Activated naive CD8-positive, alpha-beta T cell treated with anti-CD3 and anti-CD28 coated beads for 36 hours (primary cell): ENCODE data around the gene ODAPH. TPM values are rescaled to one million over a fixed set of nuclear protein-coding genes. Genes with fewer than 3 reads are reported as not detected.

Experiments used
- DNase-seq: peaks from one replicate; pipeline ENCODE4 v3.0.0; 2021
- H3K27ac Mint-ChIP-seq: one replicate; pipeline ENCODE4 v1.8.0; 2022; ENCODE audit warnings: mild to moderate bottlenecking, moderate library complexity, mixed read lengths
- H3K27me3 Mint-ChIP-seq: one replicate; pipeline ENCODE4 v1.8.0; 2022; ENCODE audit warnings: mild to moderate bottlenecking, mixed read lengths
- H3K36me3 Mint-ChIP-seq: one replicate; pipeline ENCODE4 v1.8.0; 2021; ENCODE audit warnings: mild to moderate bottlenecking, mixed read lengths
- H3K4me1 Mint-ChIP-seq: one replicate; pipeline ENCODE4 v1.8.0; 2021; ENCODE audit warnings: mixed read lengths
- H3K4me3 Mint-ChIP-seq: one replicate; pipeline ENCODE4 v1.8.0; 2022; ENCODE audit warnings: mild to moderate bottlenecking, moderate library complexity, mixed read lengths
- H3K9me3 Mint-ChIP-seq: one replicate; pipeline ENCODE4 v1.8.0; 2022; ENCODE audit warnings: mixed read lengths
- total RNA-seq, 2 experiments: library from RNA; stranded (reverse); gene quantifications; one replicate each; pipeline ENCODE4 v1.2.3, GENCODE V29; 2021

Gene ODAPH
- total RNA-seq, 2 experiments from 2014 or later, result not detected

GRCh38 chr4:75567725-75568124 lies 11.9 kb downstream of the ODAPH start:
- peaks cover 3% of the 10 kb centered on the region for H3K4me1 Mint-ChIP-seq
- H3K27me3 Mint-ChIP-seq, result no peaks in the 10 kb centered on the region
- no peak for DNase-seq
- H3K4me3 Mint-ChIP-seq, result no peak overlapping the region
- H3K27ac Mint-ChIP-seq, result no peak overlapping the region
- no peaks in the 10 kb centered on the region for H3K36me3 Mint-ChIP-seq
- H3K9me3 Mint-ChIP-seq, result no peaks in the 10 kb centered on the region

- Mint-ChIP-seq H3K27me3 (no peaks in the 10 kb centered on the region), H3K4me1 (no peaks in the 10 kb centered on the region), H3K36me3 (no peaks in the 10 kb centered on the region), H3K9me3 (peaks cover 3% of the 10 kb centered on the region), H3K27ac (no peak overlapping the region), H3K4me3 (no peak overlapping the region)
- no peak for DNase-seq
Measured at GRCh38 chr4:75584067-75584466, 28.2 kb downstream of the ODAPH start.

- Mint-ChIP-seq H3K27me3 (no peaks in the 10 kb centered on the region), H3K36me3 (no peaks in the 10 kb centered on the region), H3K4me3 (no peak overlapping the region), H3K4me1 (peaks cover 2% of the 10 kb centered on the region), H3K27ac (no peak overlapping the region), H3K9me3 (no peaks in the 10 kb centered on the region)
- no peak for DNase-seq
Measured at GRCh38 chr4:75593393-75593792, 37.5 kb downstream of the ODAPH start.

GRCh38 chr4:75596061-75596460 lies 40.2 kb downstream of the ODAPH start:
- Mint-ChIP-seq H3K27me3 (no peaks in the 10 kb centered on the region), H3K9me3 (no peaks in the 10 kb centered on the region), H3K4me1 (peaks cover 2% of the 10 kb centered on the region), H3K36me3 (no peaks in the 10 kb centered on the region), H3K27ac (no peak overlapping the region), H3K4me3 (no peak overlapping the region)
- no peak for DNase-seq

GRCh38 chr4:75598390-75598789 lies 42.5 kb downstream of the ODAPH start:
- peaks cover 2% of the 10 kb centered on the region for H3K4me1 Mint-ChIP-seq
- H3K36me3 Mint-ChIP-seq, result no peaks in the 10 kb centered on the region
- no peaks in the 10 kb centered on the region for H3K9me3 Mint-ChIP-seq
- DNase-seq, result no peak
- no peak overlapping the region for H3K27ac Mint-ChIP-seq
- no peaks in the 10 kb centered on the region for H3K27me3 Mint-ChIP-seq
- no peak overlapping the region for H3K4me3 Mint-ChIP-seq

- no peak overlapping the region for H3K4me3 Mint-ChIP-seq
- no peaks in the 10 kb centered on the region for H3K9me3 Mint-ChIP-seq
- H3K36me3 Mint-ChIP-seq, result no peaks in the 10 kb centered on the region
- H3K4me1 Mint-ChIP-seq, result peaks cover 2% of the 10 kb centered on the region
- no peak overlapping the region for H3K27ac Mint-ChIP-seq
- no peaks in the 10 kb centered on the region for H3K27me3 Mint-ChIP-seq
- DNase-seq, result no peak
Measured at GRCh38 chr4:75599647-75600046, 43.8 kb downstream of the ODAPH start.

- DNase-seq, result no peak
- Mint-ChIP-seq H3K27ac (no peak overlapping the region), H3K27me3 (no peaks in the 10 kb centered on the region), H3K36me3 (no peaks in the 10 kb centered on the region), H3K4me3 (no peak overlapping the region), H3K9me3 (no peaks in the 10 kb centered on the region), H3K4me1 (no peaks in the 10 kb centered on the region)
Measured at GRCh38 chr4:75605928-75606327, 50.1 kb downstream of the ODAPH start.

- Mint-ChIP-seq H3K36me3 (no peaks in the 10 kb centered on the region), H3K27me3 (no peaks in the 10 kb centered on the region), H3K4me3 (no peak overlapping the region), H3K4me1 (no peaks in the 10 kb centered on the region), H3K9me3 (no peaks in the 10 kb centered on the region), H3K27ac (no peak overlapping the region)
- DNase-seq, result no peak
Measured at GRCh38 chr4:75612306-75612705, 56.4 kb downstream of the ODAPH start.

Other genes with a start within 250 kb of the ODAPH start
- 10 to 100 TPM; 29.9 to 32.4 TPM for gene RCHY1, start 41.7 kb upstream of the ODAPH start, total RNA-seq
- gene THAP6, start 41.6 kb upstream of the ODAPH start, total RNA-seq, result 10 to 100 TPM; 16.2 to 21.1 TPM
- under 1 TPM; 0.60 to 0.84 TPM for gene CDKL2, start 74.5 kb downstream of the ODAPH start, total RNA-seq
- 100 to 1,000 TPM; 249 to 251 TPM for gene G3BP2, start 117.3 kb downstream of the ODAPH start, total RNA-seq
- gene USO1, start 168.5 kb downstream of the ODAPH start, total RNA-seq, result 10 to 100 TPM; 43.7 to 45.7 TPM